Endometrial microvascular endothelial cells (primary cell): ENCODE measurements around the gene CTTNBP2. TPM values are rescaled to one million over a fixed set of nuclear protein-coding genes. Genes with fewer than 3 reads are reported as not detected.

Source experiments
- in situ Hi-C: cut with HindIII; loops from 2 replicates; pipeline ENCODE4 v1.10.0; 2017; ENCODE audit warnings: low sequenced_read_pairs, low pct_unique_long_range_greater_than_20kb; ENCODE audit errors: inconsistent ontology term
- total RNA-seq: library from RNA; depleted of rRNA; stranded (reverse); fragments of >200 nt; gene quantifications from one replicate; pipeline ENCODE4 v1.2.3, GENCODE V29; 2015; ENCODE audit errors: inconsistent ontology term

Gene CTTNBP2
- total RNA-seq, 1 donor from 2014 or later: 0.37 TPM

DNA sequence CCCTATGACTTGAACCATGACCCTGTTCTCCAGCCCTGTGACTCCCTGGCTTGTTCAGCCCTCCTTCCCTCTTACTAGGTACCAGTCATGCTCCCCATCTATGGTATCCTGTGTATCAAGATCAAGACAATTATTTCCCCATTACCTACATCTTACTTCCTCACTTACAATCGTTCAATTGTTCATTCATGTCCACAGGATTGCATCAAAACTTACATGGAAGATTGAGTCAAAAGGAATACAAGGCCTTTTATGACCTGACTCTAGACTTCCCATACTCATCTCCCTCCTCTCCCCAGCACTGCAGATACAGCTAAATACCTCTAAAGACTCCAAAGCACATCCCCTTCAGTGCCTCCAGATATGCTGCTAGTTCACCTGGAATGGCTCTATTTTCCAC, 109.2 kb downstream of the CTTNBP2 start:
- in situ Hi-C loops: no loop called here

DNA sequence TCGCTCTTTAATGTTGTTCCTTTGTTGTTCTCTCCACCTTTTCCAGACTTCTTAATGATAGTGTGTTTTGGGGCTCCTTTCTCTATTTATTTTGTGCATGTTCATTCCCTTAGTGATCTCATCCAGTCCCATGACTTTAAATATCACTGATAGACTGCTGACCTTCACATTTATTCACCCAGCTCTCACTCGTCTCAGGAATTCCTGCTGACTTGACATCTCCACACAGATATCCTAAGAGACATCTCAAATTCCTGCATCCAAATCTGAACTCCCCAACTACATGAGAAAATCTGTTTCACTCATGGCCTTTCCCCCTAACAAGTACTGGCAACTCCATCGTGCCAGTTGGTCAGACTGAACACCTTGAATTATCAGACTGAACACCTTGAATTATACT, 111.2 kb downstream of the CTTNBP2 start:
- in situ Hi-C loops: no loop called here

DNA sequence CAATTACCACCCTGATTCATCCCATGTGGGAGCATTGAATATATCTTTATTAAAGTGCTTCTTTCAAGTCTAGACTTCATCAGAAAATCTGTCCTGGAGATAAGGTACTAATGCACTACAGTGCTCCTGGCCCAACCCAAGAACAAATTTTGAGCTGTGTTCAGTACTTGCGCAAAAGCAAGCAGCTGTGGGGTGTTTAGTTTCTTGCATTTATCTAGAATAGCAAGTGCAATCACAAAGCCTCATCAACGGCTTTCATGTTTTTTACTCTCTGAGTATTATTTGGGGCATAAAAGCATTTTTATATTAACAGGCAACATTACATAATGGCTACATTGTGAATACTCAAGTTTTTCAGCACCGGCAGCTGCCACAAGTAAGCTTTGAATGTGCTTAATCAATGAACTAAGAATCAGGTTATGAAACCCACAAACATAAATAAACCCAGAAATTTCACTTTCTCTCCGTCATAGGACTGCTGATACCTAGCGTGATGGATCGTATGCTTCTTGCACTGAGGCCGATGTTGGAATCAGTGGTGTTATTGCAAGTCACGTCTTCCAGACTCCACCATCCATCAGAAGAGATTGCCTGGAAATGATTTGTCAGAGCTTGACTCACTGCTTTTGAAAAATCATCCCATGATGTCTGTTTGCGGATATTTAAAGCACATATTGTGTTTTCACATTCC, 113.1 kb downstream of the CTTNBP2 start:
- in situ Hi-C loops: no loop called here

DNA sequence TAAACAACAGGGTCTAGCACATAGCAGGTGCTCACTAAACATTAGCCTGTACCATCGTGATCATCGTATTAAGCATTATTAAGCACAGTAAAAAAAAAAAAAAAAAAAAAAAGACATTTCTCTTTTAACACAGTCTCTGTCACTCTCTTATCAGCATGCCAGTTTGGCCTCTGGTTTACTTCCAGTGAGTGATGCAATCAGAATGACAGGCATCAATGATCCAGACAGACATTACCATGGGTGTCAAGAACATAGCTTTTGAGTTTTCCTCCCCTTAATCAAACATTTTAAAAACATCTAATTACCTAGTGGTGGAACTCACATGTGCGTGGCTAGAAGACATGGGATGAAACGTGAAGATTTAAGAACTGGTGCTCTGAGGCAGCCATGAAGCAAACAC, 115.8 kb downstream of the CTTNBP2 start:
- in situ Hi-C loops: no loop called here

DNA sequence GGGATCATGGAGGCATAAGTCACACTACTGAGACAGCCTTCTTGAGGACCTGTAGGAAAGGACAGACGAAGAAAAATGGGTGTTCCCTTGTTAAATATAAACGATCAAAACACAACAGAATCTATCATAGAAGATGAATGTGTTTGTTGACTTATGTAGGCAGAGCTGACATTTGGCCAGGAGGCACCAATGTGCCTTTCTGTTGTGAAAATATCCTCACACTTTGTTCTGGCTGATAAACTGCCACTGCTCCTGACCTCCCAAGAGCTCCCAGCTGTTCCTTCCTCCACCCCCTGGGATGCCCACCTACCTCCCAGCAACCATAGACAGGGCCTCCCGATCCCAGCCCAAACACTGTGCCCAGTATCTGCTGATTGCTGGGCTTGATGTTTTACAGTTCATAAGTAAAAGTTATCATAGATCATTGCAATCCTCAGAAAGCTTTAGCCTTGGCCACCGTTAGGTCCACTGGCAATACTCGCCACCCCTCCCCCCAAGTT, 116.6 kb downstream of the CTTNBP2 start:
- in situ Hi-C loops: no loop called here

DNA sequence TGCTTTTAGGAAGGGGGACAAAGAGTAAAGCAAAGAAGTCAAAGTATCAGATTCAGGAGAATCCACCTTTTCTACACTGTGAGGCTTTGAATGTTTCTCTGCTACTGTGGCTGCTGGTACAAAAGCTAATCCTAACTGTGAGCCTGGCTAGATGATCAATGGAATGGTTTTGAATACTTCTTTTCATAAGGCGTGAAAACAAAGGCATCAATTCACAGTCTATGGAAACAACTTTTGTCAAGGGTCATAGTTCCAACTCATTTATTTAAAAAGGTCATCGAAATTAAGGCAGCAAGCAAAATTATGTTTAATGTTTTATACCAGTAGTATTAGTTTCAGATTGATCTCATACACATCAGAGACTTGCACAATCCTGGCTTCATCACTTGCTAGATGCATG, 118.1 kb downstream of the CTTNBP2 start:
- in situ Hi-C loops: no loop called here

GRCh38 chr7:117751775-117752174, 121.5 kb downstream of the CTTNBP2 start:
- in situ Hi-C loops: no loop called here

DNA sequence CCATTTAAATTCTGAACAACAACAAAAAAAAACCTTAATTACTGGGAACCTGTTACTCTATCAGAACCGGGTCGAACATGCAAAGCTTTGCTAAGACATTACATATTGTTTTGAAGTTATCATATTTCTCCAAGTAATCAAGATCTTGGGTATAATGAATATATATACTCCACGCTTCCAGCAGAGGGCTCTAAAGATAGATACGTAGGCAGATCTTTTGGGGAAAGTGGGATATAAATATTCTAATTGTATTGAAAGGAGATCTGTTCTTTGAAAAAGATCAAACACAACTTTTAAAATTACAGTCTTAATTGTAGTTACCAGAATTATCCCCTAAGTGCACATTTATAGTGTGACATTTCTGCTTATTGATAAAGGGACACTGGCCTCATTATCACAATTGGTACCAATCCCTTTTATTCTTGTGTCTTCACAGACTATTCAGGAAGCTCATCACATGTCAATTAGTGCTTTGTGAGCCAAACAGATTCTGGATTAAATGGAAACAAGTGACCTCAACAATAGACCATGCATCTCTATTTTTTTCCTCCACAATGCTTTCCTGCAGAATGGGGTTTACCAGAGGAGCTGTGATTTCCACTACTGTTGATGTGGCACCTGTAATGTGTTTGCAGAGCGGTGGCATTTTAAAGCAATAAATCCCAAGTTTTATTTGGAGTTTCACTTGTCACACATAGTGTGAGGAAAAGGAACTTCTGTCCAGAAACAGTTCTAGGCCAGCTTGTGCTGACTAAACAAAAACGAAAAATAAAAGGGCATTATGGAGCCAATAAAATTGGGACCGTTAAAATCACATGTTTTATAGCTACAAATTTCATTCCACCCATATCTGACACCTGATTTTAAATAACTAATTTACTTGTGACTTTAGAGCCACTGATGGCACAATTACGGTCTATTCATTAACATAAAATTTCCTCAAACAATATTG, 122.4 kb downstream of the CTTNBP2 start:
- in situ Hi-C loops: no loop called here

- in situ Hi-C loops: no loop called here
These were observed 131.3 kb downstream of the CTTNBP2 start for GRCh38 chr7:117741962-117742361.

GRCh38 chr7:117739085-117739484, 134.2 kb downstream of the CTTNBP2 start:
- in situ Hi-C loops: no loop called here

DNA sequence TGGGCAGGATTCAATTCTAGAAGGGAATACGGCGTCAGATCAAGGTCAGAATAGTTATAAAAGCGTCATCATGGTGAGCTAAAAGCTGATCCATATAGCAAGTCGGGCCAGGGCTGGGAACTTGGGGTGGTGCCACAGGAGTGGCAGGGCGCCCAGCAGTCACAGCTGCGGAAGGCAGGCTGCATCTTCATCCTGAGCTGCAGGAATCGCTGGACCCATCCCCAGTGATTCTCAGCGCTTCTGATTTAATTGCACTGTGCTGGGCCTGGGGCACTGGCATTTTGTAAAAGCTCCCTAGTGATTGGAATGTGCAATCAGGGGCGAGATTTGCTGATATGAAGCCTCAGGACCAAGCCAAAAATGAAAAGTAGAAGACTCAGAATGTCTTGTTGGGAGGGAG, 135.3 kb downstream of the CTTNBP2 start:
- in situ Hi-C loops: no loop called here

DNA sequence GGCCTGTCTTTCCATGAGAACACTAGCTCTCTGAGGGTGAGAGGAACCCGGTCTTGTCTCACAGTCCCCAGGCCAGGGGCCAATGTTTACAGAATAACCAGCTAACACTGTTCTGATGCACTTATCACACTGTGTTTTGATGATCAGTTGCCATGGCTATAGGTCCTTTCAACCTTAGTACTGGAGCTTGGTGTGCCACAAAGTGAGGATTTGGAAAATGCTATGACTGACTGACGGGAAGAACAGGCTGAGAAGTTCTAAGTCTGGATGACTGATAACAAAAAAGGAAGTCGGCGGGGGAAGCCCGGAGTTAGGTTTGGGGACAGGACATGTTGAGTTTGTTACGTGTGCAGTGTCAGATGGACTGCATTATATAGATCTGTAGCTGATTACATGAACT, 141.8 kb downstream of the CTTNBP2 start:
- in situ Hi-C loops: no loop called here

DNA sequence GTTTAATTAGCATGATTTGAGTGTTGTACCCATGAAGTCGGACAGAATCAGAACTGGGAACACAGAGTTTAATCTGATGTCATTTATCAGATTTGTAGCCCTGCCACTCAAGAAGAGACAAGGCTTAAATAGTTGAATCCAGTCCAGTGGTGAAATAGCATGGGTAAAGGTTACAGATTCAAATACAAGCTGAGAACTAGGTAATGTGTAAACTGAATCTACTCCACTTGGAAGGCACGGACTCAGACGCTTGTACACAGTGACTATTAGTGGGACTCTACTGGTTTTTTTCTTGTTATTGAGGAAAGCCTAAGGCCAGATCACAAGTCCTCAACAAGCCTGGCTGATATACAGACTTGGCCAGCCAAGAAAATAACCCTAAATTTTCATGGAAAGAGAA, 142.9 kb downstream of the CTTNBP2 start:
- in situ Hi-C loops: no loop called here

DNA sequence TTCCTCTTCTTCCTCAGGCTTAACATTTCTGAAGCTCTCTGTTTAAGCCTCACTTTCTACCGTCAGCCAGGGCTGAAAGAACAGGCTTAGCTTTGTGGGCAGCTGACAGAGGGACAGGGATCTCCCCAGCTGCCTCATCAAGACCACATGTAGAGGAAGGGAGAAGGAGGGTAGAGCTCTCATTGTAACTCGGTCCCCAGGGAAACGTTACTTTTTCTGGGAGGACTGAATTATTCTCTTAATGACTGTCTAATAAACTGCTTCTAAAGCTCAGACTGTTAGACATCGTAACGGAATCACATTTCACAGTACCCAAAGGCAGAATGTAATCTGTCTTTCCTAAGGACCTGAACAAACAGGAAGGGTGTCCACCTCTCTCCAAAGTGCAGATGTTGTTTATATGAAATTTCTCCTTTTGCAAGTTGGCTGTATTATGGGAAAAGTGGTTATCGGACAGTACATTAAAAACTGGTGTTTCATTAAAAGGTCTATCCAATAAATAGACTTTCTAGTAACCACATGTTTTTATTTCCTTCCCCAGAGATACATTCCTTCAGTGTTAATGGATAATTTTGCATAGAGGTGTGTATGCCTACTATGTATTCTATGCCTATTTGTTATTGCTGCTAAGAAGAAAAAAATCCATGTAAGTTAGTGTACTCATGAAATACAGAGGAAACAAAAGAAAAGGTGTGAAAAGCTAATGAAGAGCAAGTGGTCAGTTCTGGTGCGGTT, 144.2 kb downstream of the CTTNBP2 start:
- in situ Hi-C loops: no loop called here

GRCh38 chr7:117724898-117725297, 148.3 kb downstream of the CTTNBP2 start:
- in situ Hi-C loops: no loop called here

DNA sequence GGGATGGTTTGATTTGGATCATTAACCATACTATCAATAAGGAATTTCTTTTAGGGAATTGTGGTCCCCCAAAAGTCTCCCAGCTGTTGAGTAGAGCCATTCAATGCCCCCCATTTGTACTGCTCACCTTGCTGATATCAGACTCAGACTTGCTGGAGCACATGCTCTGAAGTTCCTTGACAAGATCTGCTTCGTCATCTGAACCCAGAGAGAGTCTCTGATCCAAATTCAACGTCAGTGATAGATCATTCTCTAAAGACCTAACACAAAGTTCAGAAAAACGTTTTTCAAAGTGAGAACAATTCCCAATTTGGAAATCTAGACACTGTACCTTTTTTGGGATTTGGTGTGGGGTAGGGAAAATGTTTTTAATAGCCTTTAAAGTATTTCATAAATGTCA, 153.9 kb downstream of the CTTNBP2 start:
- in situ Hi-C loops: no loop called here

DNA sequence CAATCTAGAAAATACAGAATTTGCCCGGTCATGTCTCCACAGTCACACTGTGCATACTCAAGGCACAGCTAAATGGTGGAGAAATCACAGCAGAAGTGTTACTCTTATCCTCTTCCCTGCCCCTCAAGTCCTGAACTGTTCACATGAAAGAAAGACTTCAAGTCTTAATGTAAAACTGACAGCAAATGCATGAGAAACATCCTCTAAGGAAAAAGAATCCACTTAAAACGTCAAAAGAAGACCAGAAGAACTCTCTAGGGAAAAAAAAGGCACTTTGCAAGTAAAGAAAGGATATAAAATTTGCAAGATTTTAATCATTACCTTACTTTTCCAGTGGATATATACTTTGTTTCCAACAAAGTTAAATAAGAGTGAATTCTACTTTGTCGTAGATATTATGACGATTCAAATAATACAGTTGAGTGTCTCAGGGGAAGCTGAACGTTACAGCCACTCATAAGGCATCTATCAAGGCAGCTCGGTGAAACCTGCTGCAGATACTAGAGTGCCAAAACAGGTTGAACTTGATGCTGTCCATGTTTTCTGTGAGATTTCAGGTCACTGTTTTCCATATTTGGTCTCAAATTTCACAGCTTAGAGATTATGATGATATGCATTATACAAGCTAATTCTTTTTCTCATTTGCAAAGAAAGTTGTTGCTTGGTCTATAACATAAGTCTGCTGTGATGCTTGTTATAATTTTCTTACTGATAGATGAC, 155.0 kb downstream of the CTTNBP2 start:
- in situ Hi-C loops: no loop called here

DNA sequence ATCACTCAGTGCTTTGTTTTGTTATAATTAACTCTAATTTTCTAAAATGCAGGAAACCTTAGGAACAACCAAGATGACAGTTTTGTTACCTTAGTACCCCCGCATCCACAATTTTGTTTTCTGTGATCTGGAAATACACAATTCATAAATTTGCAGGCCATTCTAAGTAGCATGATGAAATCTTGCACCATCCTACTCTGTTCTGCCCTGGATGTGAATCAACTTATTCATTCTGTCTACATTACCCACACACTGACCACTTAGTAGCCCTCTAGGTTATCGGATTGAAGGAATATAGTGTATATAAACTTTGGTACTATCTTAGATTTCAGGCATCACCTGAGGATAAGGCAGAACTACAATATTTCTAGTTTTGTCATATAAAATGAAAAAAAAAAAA, 155.9 kb downstream of the CTTNBP2 start:
- in situ Hi-C loops: no loop called here
